Caco-2 (cell line): Measurements from ENCODE around the gene TSPAN18. TPM values are rescaled to one million over a fixed set of nuclear protein-coding genes. Genes with fewer than 3 reads are reported as not detected.

ENCODE experiments used
- BruUV-seq: library from RNA; stranded (reverse); fragments of 400-500 nt; replicated peaks from 2 replicates; lab custom pipeline; 2021; lab: Mats Ljungman, UMichigan
- CTCF ChIA-PET: fragments of 300-600 bp; sonication (Branson Sonifier 250); formaldehyde crosslinking; loops from one replicate; lab custom pipeline; 2022; ENCODE audit warnings: antibody characterized with exemption; lab: Charles Lee
- POLR2A ChIA-PET: fragments of 300-600 bp; sonication (Branson Sonifier 250); formaldehyde crosslinking; loops from one replicate; lab custom pipeline; 2022; ENCODE audit warnings: antibody characterized with exemption; lab: Charles Lee
- DNase-seq, 2 experiments: peaks; one replicate each; pipeline versions ENCODE4 v3.0.0 to v3.0.0-alpha.2; 2020 to 2022
- H3K27me3 ChIP-seq: replicated peaks from 2 replicates; pipeline ENCODE4 v1.6.0; 2011; ENCODE audit warnings: low read length; ENCODE audit not compliant: control insufficient read depth, insufficient read depth
- H3K36me3 ChIP-seq: 2 replicates; pipeline ENCODE4 v1.5.1; 2011; ENCODE audit warnings: low read length; ENCODE audit not compliant: control insufficient read depth, insufficient read depth
- H3K4me1 ChIP-seq: fragments of 250-450 bp; sonication (Bioruptor Pico); 2 replicates; pipeline ENCODE4 v1.5.1; 2020; ENCODE audit warnings: mild to moderate bottlenecking
- H3K4me3 ChIP-seq: 2 replicates; pipeline ENCODE4 v1.5.1; 2011; ENCODE audit warnings: low read depth, mild to moderate bottlenecking, control low read depth, low read length
- H3K9me3 ChIP-seq: fragments of 250-450 bp; sonication (Bioruptor Pico); 2 replicates; pipeline ENCODE4 v1.5.1; 2020; ENCODE audit warnings: mild to moderate bottlenecking, moderate library complexity
- H3K27ac Mint-ChIP-seq: one replicate; pipeline ENCODE4 v1.8.0; 2022; ENCODE audit warnings: mixed read lengths; ENCODE audit not compliant: unreplicated experiment
- H3K27me3 Mint-ChIP-seq: one replicate; pipeline ENCODE4 v1.8.0; 2022; ENCODE audit warnings: mixed read lengths; ENCODE audit not compliant: insufficient read depth, unreplicated experiment
- H3K36me3 Mint-ChIP-seq: one replicate; pipeline ENCODE4 v1.8.0; 2022; ENCODE audit warnings: mild to moderate bottlenecking, mixed read lengths; ENCODE audit not compliant: insufficient read depth, unreplicated experiment
- H3K4me1 Mint-ChIP-seq: one replicate; pipeline ENCODE4 v1.8.0; 2022; ENCODE audit warnings: low read depth, mixed read lengths; ENCODE audit not compliant: unreplicated experiment
- H3K4me3 Mint-ChIP-seq: one replicate; pipeline ENCODE4 v1.8.0; 2022; ENCODE audit warnings: mild to moderate bottlenecking, moderate library complexity, mixed read lengths; ENCODE audit not compliant: unreplicated experiment
- H3K9me3 Mint-ChIP-seq: one replicate; pipeline ENCODE4 v1.8.0; 2022; ENCODE audit warnings: mixed read lengths; ENCODE audit not compliant: unreplicated experiment
- intact Hi-C: fragments of 100-400 bp; cut with micrococcal nuclease; formaldehyde crosslinking; loops from one replicate; pipeline ENCODE4 v1.10.0; 2022; ENCODE audit not compliant: unreplicated experiment
- total RNA-seq: library from RNA; stranded (reverse); gene quantifications from 2 replicates; pipeline ENCODE4 v1.2.3, GENCODE V29; 2022
- TF ChIP-seq, protein P1 (sequence below), 2 experiments: fragments of 200-600 bp in 1 of 2; IDR thresholded peaks; 1 replicate in 1 of 2; 2 replicates in 1 of 2; pipeline versions ENCODE4 v1.5.1 to v1.8.0; 2011 to 2022; ENCODE audit warnings: antibody characterized with exemption in 1 of 2, control low read depth in 1 of 2, inconsistent platforms in 1 of 2, low read depth in 1 of 2, low read length in 1 of 2, mild to moderate bottlenecking in 1 of 2, moderate library complexity in 1 of 2; ENCODE audit not compliant: insufficient read depth in 1 of 2, severe bottlenecking in 1 of 2, unreplicated experiment in 1 of 2

The TSPAN18 gene
- total RNA-seq, 1 experiment from 2014 or later: 7.4 TPM

DNA sequence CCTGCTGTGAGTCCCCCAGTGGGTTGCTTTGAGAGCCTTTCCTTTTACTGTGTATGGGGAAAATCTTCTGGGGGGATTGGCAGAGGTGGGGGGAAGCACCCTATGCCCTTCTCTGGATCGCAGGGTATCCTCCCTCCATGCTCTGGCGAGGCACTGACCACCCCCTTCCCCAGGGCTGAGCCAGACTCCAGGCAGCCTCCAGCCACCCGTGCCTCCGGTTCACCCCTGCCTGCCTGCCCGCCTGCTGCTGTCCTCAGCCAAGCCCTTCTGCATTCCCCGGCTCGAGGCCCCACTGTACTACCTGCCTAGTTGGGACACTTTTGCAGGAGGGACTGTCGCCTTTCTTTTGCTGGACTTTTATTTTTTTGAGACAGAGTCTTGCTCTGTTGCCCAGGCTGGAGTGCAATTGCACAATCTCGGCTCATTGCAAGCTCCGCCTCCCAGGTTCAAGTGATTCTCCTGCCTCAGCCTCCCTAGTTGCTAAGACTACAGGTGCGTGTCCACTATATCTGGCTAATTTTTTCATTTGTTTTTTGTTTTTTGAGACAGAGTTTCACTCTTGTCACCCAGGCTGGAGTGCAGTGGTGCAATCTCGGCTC lies 247.7 kb downstream of the TSPAN18 start:
- Histone ChIP-seq H3K4me3 (no peak overlapping the region), H3K36me3 (no peaks in the 10 kb centered on the region), H3K4me1 (peaks cover 9% of the 10 kb centered on the region), H3K27me3 (no peaks in the 10 kb centered on the region), H3K9me3 (no peaks in the 10 kb centered on the region)
- TF ChIP-seq, protein P1, sequence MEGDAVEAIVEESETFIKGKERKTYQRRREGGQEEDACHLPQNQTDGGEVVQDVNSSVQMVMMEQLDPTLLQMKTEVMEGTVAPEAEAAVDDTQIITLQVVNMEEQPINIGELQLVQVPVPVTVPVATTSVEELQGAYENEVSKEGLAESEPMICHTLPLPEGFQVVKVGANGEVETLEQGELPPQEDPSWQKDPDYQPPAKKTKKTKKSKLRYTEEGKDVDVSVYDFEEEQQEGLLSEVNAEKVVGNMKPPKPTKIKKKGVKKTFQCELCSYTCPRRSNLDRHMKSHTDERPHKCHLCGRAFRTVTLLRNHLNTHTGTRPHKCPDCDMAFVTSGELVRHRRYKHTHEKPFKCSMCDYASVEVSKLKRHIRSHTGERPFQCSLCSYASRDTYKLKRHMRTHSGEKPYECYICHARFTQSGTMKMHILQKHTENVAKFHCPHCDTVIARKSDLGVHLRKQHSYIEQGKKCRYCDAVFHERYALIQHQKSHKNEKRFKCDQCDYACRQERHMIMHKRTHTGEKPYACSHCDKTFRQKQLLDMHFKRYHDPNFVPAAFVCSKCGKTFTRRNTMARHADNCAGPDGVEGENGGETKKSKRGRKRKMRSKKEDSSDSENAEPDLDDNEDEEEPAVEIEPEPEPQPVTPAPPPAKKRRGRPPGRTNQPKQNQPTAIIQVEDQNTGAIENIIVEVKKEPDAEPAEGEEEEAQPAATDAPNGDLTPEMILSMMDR (IDR thresholded peaks at IDR 0.05; ENCODE audit: insufficient read depth in 1 of 2, low read depth in 1 of 2, low read length in 1 of 2, severe bottlenecking in 1 of 2, unreplicated experiment in 1 of 2): no peak
- H3K27me3 Mint-ChIP-seq: no peaks in the 10 kb centered on the region
- DNase-seq: no peak
- ChIA-PET POLR2A (no interaction called here), CTCF (no interaction called here)
- no peak overlapping the region for H3K27ac Mint-ChIP-seq
- H3K4me1 Mint-ChIP-seq: peaks cover 8% of the 10 kb centered on the region
- H3K9me3 Mint-ChIP-seq: no peaks in the 10 kb centered on the region
- H3K4me3 Mint-ChIP-seq: no peak overlapping the region
- no TSS peak for BruUV-seq
- intact Hi-C loops: no loop called here
- no peaks in the 10 kb centered on the region for H3K36me3 Mint-ChIP-seq

DNA sequence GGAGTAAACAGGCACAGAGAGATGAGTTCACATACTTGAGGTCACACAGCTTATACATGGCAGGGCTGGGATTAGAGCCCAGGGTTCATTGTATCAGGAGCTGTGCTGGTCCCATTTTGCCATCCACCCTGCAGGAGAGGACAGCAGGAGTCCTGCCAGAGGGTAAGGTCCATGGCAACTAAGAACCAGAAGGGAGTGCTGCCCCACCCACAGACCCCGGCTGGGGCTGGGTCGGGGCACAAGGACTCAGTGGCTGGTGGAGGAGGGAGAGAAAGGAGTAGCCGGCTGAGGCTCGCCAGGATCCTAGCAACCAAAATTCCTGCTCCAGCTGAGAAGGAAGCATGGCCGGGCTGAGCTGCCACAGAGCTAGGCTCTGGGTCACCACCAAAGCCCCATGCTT lies 249.8 kb downstream of the TSPAN18 start:
- Histone ChIP-seq H3K9me3 (no peaks in the 10 kb centered on the region), H3K4me1 (peaks cover 9% of the 10 kb centered on the region), H3K36me3 (no peaks in the 10 kb centered on the region), H3K4me3 (no peak overlapping the region), H3K27me3 (no peaks in the 10 kb centered on the region)
- no peak overlapping the region for H3K4me3 Mint-ChIP-seq
- no peaks in the 10 kb centered on the region for H3K27me3 Mint-ChIP-seq
- BruUV-seq: no TSS peak
- ChIA-PET POLR2A (no interaction called here), CTCF (no interaction called here)
- no peak for DNase-seq
- TF ChIP-seq, protein P1 (IDR thresholded peaks at IDR 0.05; ENCODE audit: insufficient read depth in 1 of 2, low read depth in 1 of 2, low read length in 1 of 2, severe bottlenecking in 1 of 2, unreplicated experiment in 1 of 2): no peak
- H3K9me3 Mint-ChIP-seq: no peaks in the 10 kb centered on the region
- no peak overlapping the region for H3K27ac Mint-ChIP-seq
- H3K4me1 Mint-ChIP-seq: peaks cover 12% of the 10 kb centered on the region
- no peaks in the 10 kb centered on the region for H3K36me3 Mint-ChIP-seq
- intact Hi-C loops: loop anchor here (5.0 kb wide), 1 partner anchor 39 kb away; no protein-coding TSS in a partner anchor

DNA sequence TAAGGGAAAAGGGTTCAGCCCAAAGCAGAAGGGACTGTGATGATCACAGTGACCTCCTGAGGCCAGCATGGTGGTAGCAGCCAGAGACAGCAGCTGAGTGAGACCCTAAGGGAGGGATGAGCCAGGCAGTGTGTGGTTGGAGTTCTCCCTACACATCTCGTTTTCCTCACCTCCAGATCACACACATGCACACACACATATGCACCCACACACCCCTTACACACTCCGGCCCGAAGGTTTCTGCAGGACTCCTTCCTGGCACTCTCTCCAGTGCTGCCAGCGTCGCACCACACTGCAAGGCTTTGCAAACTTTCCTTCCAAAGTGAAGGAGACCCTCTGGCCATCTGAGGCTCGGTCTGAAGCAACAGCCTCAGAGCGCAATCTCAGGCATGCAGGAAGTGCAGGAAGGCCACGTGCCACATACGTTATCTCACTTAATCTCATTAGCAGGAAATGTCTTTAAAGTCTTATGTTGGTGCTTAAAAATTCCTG lies 250.8 kb downstream of the TSPAN18 start:
- H3K9me3 ChIP-seq: no peaks in the 10 kb centered on the region
- no peaks in the 10 kb centered on the region for H3K36me3 ChIP-seq
- no peak overlapping the region for H3K4me3 ChIP-seq
- ChIA-PET CTCF (no interaction called here), POLR2A (no interaction called here)
- BruUV-seq: no TSS peak
- no peaks in the 10 kb centered on the region for H3K36me3 Mint-ChIP-seq
- no peaks in the 10 kb centered on the region for H3K9me3 Mint-ChIP-seq
- H3K27ac Mint-ChIP-seq: no peak overlapping the region
- DNase-seq: no peak
- intact Hi-C loops: loop anchor here (5.0 kb wide), 1 partner anchor 40 kb away; no protein-coding TSS in a partner anchor
- H3K4me1 Mint-ChIP-seq: peaks cover 12% of the 10 kb centered on the region
- peaks cover 9% of the 10 kb centered on the region for H3K4me1 ChIP-seq
- no peaks in the 10 kb centered on the region for H3K27me3 ChIP-seq
- no peak overlapping the region for H3K4me3 Mint-ChIP-seq
- H3K27me3 Mint-ChIP-seq: no peaks in the 10 kb centered on the region
- TF ChIP-seq, protein P1 (IDR thresholded peaks at IDR 0.05; ENCODE audit: insufficient read depth in 1 of 2, low read depth in 1 of 2, low read length in 1 of 2, severe bottlenecking in 1 of 2, unreplicated experiment in 1 of 2): peak in 1 of 2 experiments; percentile 27
